ENCODE measurements around the gene SEC24B.

SEC24B gene

DNA sequence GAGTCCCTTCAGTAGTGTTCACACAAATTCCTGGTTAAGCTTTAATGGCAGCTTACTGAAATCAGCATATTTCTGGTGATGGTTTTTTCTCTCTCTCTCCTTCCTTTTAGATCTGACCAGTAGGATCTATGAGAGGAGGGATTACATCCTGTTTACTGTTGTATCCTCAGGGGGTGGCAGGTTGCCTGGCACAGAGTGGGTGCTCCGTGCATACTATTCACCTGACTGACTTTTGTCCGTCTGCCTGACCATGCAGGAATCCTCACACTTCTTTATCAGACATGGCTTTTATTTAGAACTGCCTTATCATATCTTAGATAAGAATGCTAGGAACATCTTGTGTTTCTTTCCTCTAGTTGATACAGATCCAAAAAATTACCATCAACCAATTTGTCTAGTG is 156.0 kb downstream of the SEC24B start:
- no peak for TF ChIP-seq Cebpa-rat (IDR thresholded peaks at IDR 0.05)
- Histone ChIP-seq H3K4me2 (no peak overlapping the region), H3K4me1 (peaks cover 10% of the 10 kb centered on the region), H3K9ac (no peak overlapping the region), H4K20me1 (no peaks in the 10 kb centered on the region), H3K9me3 (0 out of 2 replicates have a peak, but pooled peaks cover 7% of the 10 kb centered on the region), H3K36me3 (no peaks in the 10 kb centered on the region), H3K4me3 (no peak overlapping the region), H3K27ac (no peak overlapping the region), H3K27me3 (no peaks in the 10 kb centered on the region)
